Natural killer cell (primary cell): Measurements from ENCODE around the gene IFNG. TPM values are rescaled to one million over a fixed set of nuclear protein-coding genes. Genes with fewer than 3 reads are reported as not detected.

Experiments
- ATAC-seq, 3 donors: fragments of 150-1000 bp in 2 of 3; fragments of 200-7000 bp in 1 of 3; cut with Tn5 transposase; 1 replicate in 1 of 3; 2 replicates in 2 of 3; pipeline ENCODE4 v1.10.0; 2021; ENCODE audit warnings: mild to moderate bottlenecking in 2 of 3, moderate library complexity in 2 of 3
- DNase-seq, 2 donors: peaks; one replicate each; pipeline versions ENCODE4 v3.0.0 to v3.0.0-alpha.2; 2013 to 2021; ENCODE audit warnings: mixed read lengths in 1 of 2
- H3K27ac ChIP-seq: one replicate; pipeline ENCODE4 v1.5.1; 2013; ENCODE audit warnings: mild to moderate bottlenecking, low read length
- H3K27me3 ChIP-seq: one replicate; pipeline ENCODE4 v1.6.1; 2013; ENCODE audit warnings: low read length; ENCODE audit not compliant: control insufficient read depth, insufficient read depth
- H3K36me3 ChIP-seq: one replicate; pipeline ENCODE4 v1.6.1; 2013; ENCODE audit warnings: low read length; ENCODE audit not compliant: control insufficient read depth, insufficient read depth
- H3K4me1 ChIP-seq: one replicate; pipeline ENCODE4 v1.6.1; 2013; ENCODE audit warnings: low read length; ENCODE audit not compliant: control insufficient read depth, insufficient read depth
- H3K4me3 ChIP-seq: one replicate; pipeline ENCODE4 v1.5.1; 2013; ENCODE audit warnings: low read length
- H3K9me3 ChIP-seq: one replicate; pipeline ENCODE4 v1.6.1; 2013; ENCODE audit warnings: low read length; ENCODE audit not compliant: control insufficient read depth, insufficient read depth
- H3K27ac Mint-ChIP-seq, 2 donors: one replicate each; pipeline ENCODE4 v1.8.0; 2022; ENCODE audit warnings: mild to moderate bottlenecking in 2 of 2, mixed read lengths in 2 of 2, moderate library complexity in 1 of 2
- H3K27me3 Mint-ChIP-seq, 2 donors: one replicate each; pipeline ENCODE4 v1.8.0; 2022; ENCODE audit warnings: low read depth in 2 of 2, mixed read lengths in 2 of 2
- H3K36me3 Mint-ChIP-seq: one replicate; pipeline ENCODE4 v1.8.0; 2022; ENCODE audit warnings: mixed read lengths
- H3K4me1 Mint-ChIP-seq, 2 donors: one replicate each; pipeline ENCODE4 v1.8.0; 2022; ENCODE audit warnings: mixed read lengths in 2 of 2
- H3K4me3 Mint-ChIP-seq: one replicate; pipeline ENCODE4 v1.8.0; 2022; ENCODE audit warnings: mild to moderate bottlenecking, moderate library complexity, mixed read lengths
- H3K9me3 Mint-ChIP-seq, 2 donors: one replicate each; pipeline ENCODE4 v1.8.0; 2022; ENCODE audit warnings: mixed read lengths in 2 of 2
- WGBS: methylation state at CpG from one replicate; pipeline ENCODE4 v1.1.7; 2013; ENCODE audit warnings: missing lambda C conversion rate; ENCODE audit not compliant: insufficient coverage; 5-methylcytosine and 5-hydroxymethylcytosine counted together
- intact Hi-C: fragments of 100-400 bp; cut with micrococcal nuclease; formaldehyde crosslinking; loops from one replicate; pipeline ENCODE4 v1.14.2; 2022
- total RNA-seq, 4 donors: library from RNA; stranded (reverse); fragments of 120-200 nt in 1 of 4; gene quantifications; one replicate each; pipeline versions ENCODE4 v1.2.3 to v1.2.4, GENCODE V29; 2013 to 2022
- TF ChIP-seq, protein P1 (sequence below): fragments of 200-600 bp; IDR thresholded peaks from one replicate; pipeline ENCODE4 v1.8.0; 2022; ENCODE audit warnings: antibody characterized with exemption

The IFNG gene
- total RNA-seq, 3 donors from 2014 or later (not counting 1 experiment from before 2014, with no cell fraction given), result 66.5 to 248 (median 124) TPM

DNA sequence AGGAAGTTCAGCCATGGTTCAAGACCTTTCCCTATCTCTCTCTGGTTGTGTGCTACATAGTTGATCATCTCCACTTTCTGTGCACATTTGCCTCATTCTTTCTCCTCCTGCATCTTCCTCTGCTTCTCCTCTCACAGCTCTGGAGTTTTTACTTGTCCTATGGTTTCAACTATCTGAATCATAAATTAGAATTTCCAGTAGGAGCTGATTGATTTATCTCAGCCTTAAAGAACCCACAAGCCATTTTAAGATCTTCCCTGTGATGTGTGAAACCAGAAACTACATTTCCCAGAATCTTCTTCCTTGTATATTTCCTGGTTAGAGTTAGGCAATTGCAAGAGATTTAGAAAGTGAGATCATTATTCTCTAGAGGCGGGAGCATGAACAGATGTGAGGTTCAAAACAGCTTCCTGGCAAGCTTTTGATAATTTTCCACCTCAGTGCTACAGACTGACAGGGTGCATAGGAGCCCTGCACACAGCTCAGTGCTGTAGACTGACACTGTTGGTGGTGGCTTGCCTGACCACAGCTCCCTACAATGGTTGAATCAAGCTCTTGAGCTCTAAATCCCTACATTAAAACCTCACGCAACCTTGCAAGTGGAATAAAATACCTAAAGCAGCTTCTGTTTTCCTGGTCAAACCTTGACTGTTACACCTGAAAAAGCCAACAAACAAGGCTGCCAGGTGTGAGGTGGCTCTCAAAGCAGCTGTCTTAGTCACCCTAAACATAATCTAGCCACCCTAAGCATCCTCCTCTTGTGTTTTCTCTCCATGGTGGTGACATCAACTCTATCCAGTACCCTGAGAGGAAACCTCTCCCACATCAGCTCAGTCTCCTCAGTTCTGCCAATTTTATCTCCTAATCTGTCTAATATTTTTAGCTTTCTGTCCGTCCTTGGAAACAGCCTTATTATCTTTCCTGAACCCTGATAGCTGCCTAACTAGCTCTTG, 21.5 kb upstream of the IFNG start:
- TF ChIP-seq, protein P1, sequence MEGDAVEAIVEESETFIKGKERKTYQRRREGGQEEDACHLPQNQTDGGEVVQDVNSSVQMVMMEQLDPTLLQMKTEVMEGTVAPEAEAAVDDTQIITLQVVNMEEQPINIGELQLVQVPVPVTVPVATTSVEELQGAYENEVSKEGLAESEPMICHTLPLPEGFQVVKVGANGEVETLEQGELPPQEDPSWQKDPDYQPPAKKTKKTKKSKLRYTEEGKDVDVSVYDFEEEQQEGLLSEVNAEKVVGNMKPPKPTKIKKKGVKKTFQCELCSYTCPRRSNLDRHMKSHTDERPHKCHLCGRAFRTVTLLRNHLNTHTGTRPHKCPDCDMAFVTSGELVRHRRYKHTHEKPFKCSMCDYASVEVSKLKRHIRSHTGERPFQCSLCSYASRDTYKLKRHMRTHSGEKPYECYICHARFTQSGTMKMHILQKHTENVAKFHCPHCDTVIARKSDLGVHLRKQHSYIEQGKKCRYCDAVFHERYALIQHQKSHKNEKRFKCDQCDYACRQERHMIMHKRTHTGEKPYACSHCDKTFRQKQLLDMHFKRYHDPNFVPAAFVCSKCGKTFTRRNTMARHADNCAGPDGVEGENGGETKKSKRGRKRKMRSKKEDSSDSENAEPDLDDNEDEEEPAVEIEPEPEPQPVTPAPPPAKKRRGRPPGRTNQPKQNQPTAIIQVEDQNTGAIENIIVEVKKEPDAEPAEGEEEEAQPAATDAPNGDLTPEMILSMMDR, result no peak
- H3K27me3 Mint-ChIP-seq, result peaks cover 0 to 3% of the 10 kb centered on the region in 2 donors
- H3K9me3 ChIP-seq, result no peaks in the 10 kb centered on the region
- DNase-seq (peak in 1 of 2 donors; percentile 76), ATAC-seq (peak; percentile 79 to 90 (median 89))
- H3K27ac ChIP-seq, result peak overlapping the region; percentile 15
- no peak overlapping the region for H3K4me3 ChIP-seq
- peaks cover 19 to 22% of the 10 kb centered on the region in 2 donors for H3K4me1 Mint-ChIP-seq
- peak overlapping the region; percentile 35 to 45 for H3K27ac Mint-ChIP-seq
- H3K27me3 ChIP-seq, result no peaks in the 10 kb centered on the region
- no peak overlapping the region for H3K4me3 Mint-ChIP-seq
- no peaks in the 10 kb centered on the region for H3K36me3 ChIP-seq
- H3K36me3 Mint-ChIP-seq, result no peaks in the 10 kb centered on the region
- peaks cover 21% of the 10 kb centered on the region for H3K4me1 ChIP-seq
- intact Hi-C loops, result no loop called here
- WGBS, result 49% methylated on average over 3 of the region's 3 CpGs
- no peaks in the 10 kb centered on the region for H3K9me3 Mint-ChIP-seq

DNA sequence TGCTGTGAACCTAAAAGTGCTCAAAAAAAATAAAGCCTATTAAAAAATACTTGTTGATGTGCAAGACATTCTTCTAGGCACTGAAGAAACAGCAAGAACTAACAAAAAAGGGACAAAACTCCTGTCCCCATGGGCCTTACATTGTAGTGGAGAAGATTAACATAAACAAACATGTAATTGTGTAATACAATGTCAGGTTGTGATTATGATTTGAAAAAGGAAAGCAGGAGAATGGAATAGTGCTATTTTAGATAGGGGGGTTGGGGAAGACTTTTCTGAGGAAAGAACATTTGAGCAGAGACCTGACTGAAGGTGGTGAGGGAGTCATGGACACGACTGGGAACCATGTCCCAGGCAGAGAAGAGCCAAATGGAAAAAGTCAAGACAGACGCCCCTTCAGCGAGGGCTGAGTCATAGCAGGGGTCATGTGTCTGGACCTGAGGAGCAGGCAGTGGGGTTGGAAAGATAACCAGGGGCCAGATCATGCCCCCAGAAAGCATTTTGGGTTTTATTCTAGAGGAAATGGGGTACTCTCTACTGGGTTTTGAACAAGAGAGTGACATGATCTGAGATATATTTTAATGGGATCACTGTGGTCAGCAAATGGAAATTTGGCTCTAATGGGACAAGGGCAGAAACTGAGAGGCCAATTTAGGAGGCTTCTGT, 19.4 kb upstream of the IFNG start:
- Mint-ChIP-seq H3K4me1 (peaks cover 37 to 44% of the 10 kb centered on the region in 2 donors), H3K27me3 (no peaks in the 10 kb centered on the region), H3K27ac (no peak overlapping the region), H3K36me3 (no peaks in the 10 kb centered on the region), H3K9me3 (no peaks in the 10 kb centered on the region), H3K4me3 (no peak overlapping the region)
- 78% methylated on average over 3 of the region's 3 CpGs for WGBS
- Histone ChIP-seq H3K36me3 (no peaks in the 10 kb centered on the region), H3K9me3 (no peaks in the 10 kb centered on the region), H3K4me3 (no peak overlapping the region), H3K4me1 (peaks cover 31% of the 10 kb centered on the region), H3K27me3 (no peaks in the 10 kb centered on the region), H3K27ac (no peak overlapping the region)
- intact Hi-C loops, result loop anchor here (5.0 kb wide), 1 partner anchor 57 kb away; no protein-coding TSS in a partner anchor
- TF ChIP-seq, protein P1, result no peak
- no peak for ATAC-seq
- DNase-seq, result no peak

DNA sequence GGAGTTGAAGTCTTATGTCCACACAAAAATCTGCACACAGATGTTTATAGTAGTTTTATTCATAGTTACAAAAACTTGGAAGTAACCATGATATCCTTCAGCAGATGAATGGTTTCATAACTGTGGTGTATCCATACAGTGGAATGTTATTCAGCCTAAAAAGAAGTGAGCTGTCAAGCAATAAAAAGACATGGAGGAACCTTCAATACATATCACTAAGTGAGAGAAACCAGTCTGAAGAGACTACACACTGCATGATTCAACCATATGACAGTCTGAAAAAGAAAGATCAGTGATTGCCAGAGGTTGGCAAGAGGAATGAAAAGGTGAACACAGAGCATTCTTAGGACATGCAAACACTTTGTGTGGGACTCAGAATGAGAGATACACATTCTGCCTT, 18.6 kb upstream of the IFNG start:
- intact Hi-C loops, result loop anchor here (5.0 kb wide), 1 partner anchor 56 kb away; no protein-coding TSS in a partner anchor
- Histone ChIP-seq H3K36me3 (no peaks in the 10 kb centered on the region), H3K27me3 (no peaks in the 10 kb centered on the region), H3K4me3 (no peak overlapping the region), H3K27ac (no peak overlapping the region), H3K4me1 (peaks cover 31% of the 10 kb centered on the region), H3K9me3 (no peaks in the 10 kb centered on the region)
- H3K9me3 Mint-ChIP-seq, result no peaks in the 10 kb centered on the region
- peaks cover 37 to 45% of the 10 kb centered on the region in 2 donors for H3K4me1 Mint-ChIP-seq
- H3K27ac Mint-ChIP-seq, result no peak overlapping the region
- DNase-seq, result no peak
- H3K36me3 Mint-ChIP-seq, result no peaks in the 10 kb centered on the region
- no peak overlapping the region for H3K4me3 Mint-ChIP-seq
- TF ChIP-seq, protein P1, result no peak
- H3K27me3 Mint-ChIP-seq, result no peaks in the 10 kb centered on the region
- no peak for ATAC-seq
